Stomach (tissue), 4 donors: ENCODE data around the gene POMGNT2.

Experiments
- POLR2AphosphoS5 ChIP-seq, 3 donors: sonication (generic); formaldehyde crosslinking; IDR thresholded peaks; one replicate each; pipeline ENCODE4 v1.6.1; 2016; ENCODE audit warnings: antibody characterized with exemption in 3 of 3
- TF ChIP-seq, protein P1 (sequence below), 7 experiments: fragments of 450-650 bp in 4 of 7; fragments of 200-600 bp in 3 of 7; sonication (generic) in 3 of 7; IDR thresholded peaks; one replicate each; pipeline ENCODE4 v1.5.1; 2016 to 2019; ENCODE audit warnings: antibody characterized with exemption in 7 of 7, control low read depth in 2 of 7, mild to moderate bottlenecking in 1 of 7

GRCh38 chr3:43061101-43061895, 44.6 kb downstream of the POMGNT2 start:
- TF ChIP-seq, protein P1, sequence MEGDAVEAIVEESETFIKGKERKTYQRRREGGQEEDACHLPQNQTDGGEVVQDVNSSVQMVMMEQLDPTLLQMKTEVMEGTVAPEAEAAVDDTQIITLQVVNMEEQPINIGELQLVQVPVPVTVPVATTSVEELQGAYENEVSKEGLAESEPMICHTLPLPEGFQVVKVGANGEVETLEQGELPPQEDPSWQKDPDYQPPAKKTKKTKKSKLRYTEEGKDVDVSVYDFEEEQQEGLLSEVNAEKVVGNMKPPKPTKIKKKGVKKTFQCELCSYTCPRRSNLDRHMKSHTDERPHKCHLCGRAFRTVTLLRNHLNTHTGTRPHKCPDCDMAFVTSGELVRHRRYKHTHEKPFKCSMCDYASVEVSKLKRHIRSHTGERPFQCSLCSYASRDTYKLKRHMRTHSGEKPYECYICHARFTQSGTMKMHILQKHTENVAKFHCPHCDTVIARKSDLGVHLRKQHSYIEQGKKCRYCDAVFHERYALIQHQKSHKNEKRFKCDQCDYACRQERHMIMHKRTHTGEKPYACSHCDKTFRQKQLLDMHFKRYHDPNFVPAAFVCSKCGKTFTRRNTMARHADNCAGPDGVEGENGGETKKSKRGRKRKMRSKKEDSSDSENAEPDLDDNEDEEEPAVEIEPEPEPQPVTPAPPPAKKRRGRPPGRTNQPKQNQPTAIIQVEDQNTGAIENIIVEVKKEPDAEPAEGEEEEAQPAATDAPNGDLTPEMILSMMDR (IDR thresholded peaks at IDR 0.05): no peak
- TF ChIP-seq POLR2AphosphoS5 (IDR thresholded peaks at IDR 0.05): no peak
